Measurements from ENCODE around the gene DOCK2.
"Not testable (repeated sequence)": the region's sequence is repeated elsewhere in the genome, so short reads cannot be mapped to it uniquely, and the experiment has no call there.

The DOCK2 gene

GRCh38 chr5:169944922-169945680 is 308.0 kb downstream of the DOCK2 start:
- in situ Hi-C loops (cut with MboI; ENCODE audit: low pct_unique_long_range_greater_than_20kb, low sequenced_read_pairs, unreplicated experiment), result no loop called here
- no peak for TF ChIP-seq CTCF (IDR thresholded peaks at IDR 0.05; ENCODE audit: extremely low read depth, insufficient read depth, missing control alignments)
- DNase-seq (ENCODE audit: low spot score), result no peak

- DNase-seq (ENCODE audit: low spot score), result no peak
- TF ChIP-seq CTCF (IDR thresholded peaks at IDR 0.05; ENCODE audit: extremely low read depth, insufficient read depth, missing control alignments), result no peak
- in situ Hi-C loops (cut with MboI; ENCODE audit: low pct_unique_long_range_greater_than_20kb, low sequenced_read_pairs, unreplicated experiment), result no loop called here
Observed at GRCh38 chr5:169945831-169946261, 308.8 kb downstream of the DOCK2 start.

GRCh38 chr5:169946743-169947295 is 309.7 kb downstream of the DOCK2 start:
- no peak for DNase-seq (ENCODE audit: low spot score)
- no peak for TF ChIP-seq CTCF (IDR thresholded peaks at IDR 0.05; ENCODE audit: extremely low read depth, insufficient read depth, missing control alignments)
- in situ Hi-C loops (cut with MboI; ENCODE audit: low pct_unique_long_range_greater_than_20kb, low sequenced_read_pairs, unreplicated experiment), result no loop called here

GRCh38 chr5:169950333-169950732 is 313.3 kb downstream of the DOCK2 start:
- no peak for TF ChIP-seq CTCF (IDR thresholded peaks at IDR 0.05; ENCODE audit: extremely low read depth, insufficient read depth, missing control alignments)
- DNase-seq (ENCODE audit: low spot score), result no peak
- in situ Hi-C loops (cut with MboI; ENCODE audit: low pct_unique_long_range_greater_than_20kb, low sequenced_read_pairs, unreplicated experiment), result no loop called here

GRCh38 chr5:169953196-169953595 is 316.1 kb downstream of the DOCK2 start:
- in situ Hi-C loops (cut with MboI; ENCODE audit: low pct_unique_long_range_greater_than_20kb, low sequenced_read_pairs, unreplicated experiment); DNase-seq (ENCODE audit: low spot score): not testable (repeated sequence)

GRCh38 chr5:169954786-169955185 is 317.7 kb downstream of the DOCK2 start:
- in situ Hi-C loops (cut with MboI; ENCODE audit: low pct_unique_long_range_greater_than_20kb, low sequenced_read_pairs, unreplicated experiment), result no loop called here
- no peak for TF ChIP-seq CTCF (IDR thresholded peaks at IDR 0.05; ENCODE audit: extremely low read depth, insufficient read depth, missing control alignments)
- DNase-seq (ENCODE audit: low spot score), result no peak

GRCh38 chr5:169956126-169956525 is 319.1 kb downstream of the DOCK2 start:
- in situ Hi-C loops (cut with MboI; ENCODE audit: low pct_unique_long_range_greater_than_20kb, low sequenced_read_pairs, unreplicated experiment), result no loop called here
- no peak for TF ChIP-seq CTCF (IDR thresholded peaks at IDR 0.05; ENCODE audit: extremely low read depth, insufficient read depth, missing control alignments)
- DNase-seq (ENCODE audit: low spot score), result no peak

Data from GM13977 (cell line).